ENCODE measurements around the gene NAT9.

Gene NAT9

GRCh38 chr17:74722782-74723181, 53.4 kb downstream of the NAT9 start:
- DNase-seq = no peak
